Esophagus muscularis mucosa (tissue), 4 donors: Measurements from ENCODE around the gene TMEM94. TPM values are rescaled to one million over a fixed set of nuclear protein-coding genes. Genes with fewer than 3 reads are reported as not detected.

Source experiments
- DNase-seq: peaks from one replicate; pipeline ENCODE4 v3.0.0-alpha.2; 2017; ENCODE audit errors: extremely low spot score
- H3K27ac ChIP-seq, 4 donors: fragments of 200-600 bp; sonication (generic); replicated peaks in 1 of 4; 1 replicate in 3 of 4; 2 replicates in 1 of 4; pipeline ENCODE4 v1.5.1; 2016 to 2019; ENCODE audit warnings: mild to moderate bottlenecking in 1 of 4
- H3K27me3 ChIP-seq, 4 donors: fragments of 200-600 bp; sonication (generic); one replicate each; pipeline versions ENCODE4 v1.5.1 to v1.6.0; 2016 to 2019
- H3K36me3 ChIP-seq, 4 donors: fragments of 200-600 bp; sonication (generic); one replicate each; pipeline ENCODE4 v1.5.1; 2016 to 2019
- H3K4me1 ChIP-seq, 4 donors: fragments of 200-600 bp; sonication (generic); one replicate each; pipeline ENCODE4 v1.5.1; 2016 to 2019
- H3K4me3 ChIP-seq, 4 donors: fragments of 200-600 bp; sonication (generic); 1 replicate in 2 of 4; 2 replicates in 2 of 4; pipeline ENCODE4 v1.5.1; 2016 to 2019; ENCODE audit warnings: mild to moderate bottlenecking in 4 of 4, moderate library complexity in 1 of 4
- H3K9me3 ChIP-seq, 4 donors: fragments of 200-600 bp; sonication (generic); 1 replicate in 3 of 4; 2 replicates in 1 of 4; pipeline ENCODE4 v1.5.1; 2016 to 2019
- EP300 ChIP-seq: sonication (generic); formaldehyde crosslinking; IDR thresholded peaks from one replicate; pipeline ENCODE4 v1.6.1; 2017; ENCODE audit warnings: antibody characterized with exemption
- POLR2A ChIP-seq: fragments of 450-650 bp; IDR thresholded peaks from one replicate; pipeline ENCODE4 v1.6.1; 2017; ENCODE audit warnings: antibody characterized with exemption, moderate library complexity, mild to moderate bottlenecking, low read depth
- POLR2AphosphoS5 ChIP-seq, 2 donors: sonication (generic); formaldehyde crosslinking; IDR thresholded peaks; one replicate each; pipeline ENCODE4 v1.6.1; 2017; ENCODE audit warnings: antibody characterized with exemption in 2 of 2
- WGBS: methylation state at CpG from one replicate; pipeline ENCODE4 v1.1.5; 2018; 5-methylcytosine and 5-hydroxymethylcytosine counted together
- intact Hi-C: fragments of 100-400 bp; cut with DNase I; formaldehyde crosslinking; loops from one replicate; pipeline ENCODE4 v1.15.1; 2023
- total RNA-seq, 4 donors: library from RNA; depleted of rRNA; stranded (reverse); fragments of >200 nt; gene quantifications; one replicate each; pipeline versions ENCODE4 v1.1.0 to v1.2.1, GENCODE V29; 2016
- TF ChIP-seq, protein P1 (sequence below), 3 experiments: fragments of 200-600 bp in 2 of 3; fragments of 450-650 bp in 1 of 3; sonication (generic) in 2 of 3; IDR thresholded peaks; one replicate each; pipeline ENCODE4 v1.5.1; 2017 to 2019; ENCODE audit warnings: antibody characterized with exemption in 3 of 3, mild to moderate bottlenecking in 2 of 3, moderate library complexity in 1 of 3

Gene TMEM94
- total RNA-seq, 4 donors from 2014 or later: 35.3 to 71.4 (median 46.3) TPM

GRCh38 chr17:75500419-75501216, 44.2 kb downstream of the TMEM94 start:
- Histone ChIP-seq H3K9me3 (no peaks in the 10 kb centered on the region), H3K4me3 (no peak overlapping the region), H3K27ac (peak overlapping the region; percentile 42 to 78 (median 62)), H3K27me3 (no peaks in the 10 kb centered on the region), H3K4me1 (peaks cover 33 to 63% (median 56%) of the 10 kb centered on the region in 4 donors), H3K36me3 (peaks cover 25 to 99% (median 95%) of the 10 kb centered on the region in 4 donors)
- intact Hi-C loops: no loop called here
- DNase-seq: no peak
- 87% methylated on average over 7 of the region's 17 CpGs for WGBS
- peak in 1 of 2 donors; percentile 18 for TF ChIP-seq POLR2AphosphoS5 (IDR thresholded peaks at IDR 0.05)
- no peak for TF ChIP-seq EP300
- TF ChIP-seq POLR2A: no peak

- Histone ChIP-seq H3K27me3 (no peaks in the 10 kb centered on the region), H3K27ac (peak overlapping the region; percentile 42 to 78 (median 64)), H3K9me3 (no peaks in the 10 kb centered on the region), H3K4me3 (no peak overlapping the region), H3K4me1 (peaks cover 33 to 63% (median 56%) of the 10 kb centered on the region in 4 donors), H3K36me3 (peaks cover 25 to 99% (median 95%) of the 10 kb centered on the region in 4 donors)
- intact Hi-C loops: no loop called here
- no peak for TF ChIP-seq EP300
- TF ChIP-seq POLR2AphosphoS5 (IDR thresholded peaks at IDR 0.05): peak; percentile 19 to 25
- WGBS: 63% methylated on average over 12 of the region's 21 CpGs
- no peak for DNase-seq
Measured at GRCh38 chr17:75501378-75502071, 45.1 kb downstream of the TMEM94 start.

DNA sequence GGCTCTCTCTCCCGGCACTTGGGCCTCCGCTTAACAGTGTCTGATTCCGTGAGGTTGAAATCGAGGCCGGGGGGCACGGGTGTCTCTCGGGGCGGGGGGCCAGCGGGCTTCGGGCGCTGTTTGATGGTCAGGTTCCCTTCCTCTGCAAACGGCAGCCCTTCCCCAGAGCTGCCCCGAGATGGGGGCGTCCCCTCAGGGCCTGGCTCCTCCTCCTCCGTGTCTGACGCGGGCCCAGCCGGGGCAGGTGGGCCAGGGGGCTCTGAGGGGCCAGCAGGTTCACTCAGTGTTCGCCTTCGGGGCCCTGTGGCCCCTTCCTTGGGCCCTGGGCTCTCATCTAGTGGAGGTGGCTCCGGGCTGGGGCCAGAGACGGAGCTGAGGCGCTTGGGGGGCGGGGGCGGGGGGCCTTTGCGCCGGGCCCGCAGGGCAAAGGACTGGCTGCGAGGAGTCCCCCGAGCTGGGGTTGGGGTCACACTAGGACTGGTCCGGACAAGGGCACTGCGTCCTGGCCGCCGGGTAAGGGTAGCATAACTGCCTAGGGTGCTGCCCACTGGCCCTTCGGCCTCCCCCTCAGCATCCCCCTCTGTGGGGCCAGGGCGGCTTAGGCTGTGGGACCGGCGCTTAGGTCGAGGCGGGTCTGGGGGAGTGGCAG, 45.8 kb downstream of the TMEM94 start:
- DNase-seq: no peak
- H3K9me3 ChIP-seq: no peaks in the 10 kb centered on the region
- H3K27me3 ChIP-seq: no peaks in the 10 kb centered on the region
- WGBS: 85% methylated on average over 17 of the region's 40 CpGs
- no peak for TF ChIP-seq POLR2AphosphoS5 (IDR thresholded peaks at IDR 0.05)
- TF ChIP-seq POLR2A: no peak
- TF ChIP-seq, protein P1, sequence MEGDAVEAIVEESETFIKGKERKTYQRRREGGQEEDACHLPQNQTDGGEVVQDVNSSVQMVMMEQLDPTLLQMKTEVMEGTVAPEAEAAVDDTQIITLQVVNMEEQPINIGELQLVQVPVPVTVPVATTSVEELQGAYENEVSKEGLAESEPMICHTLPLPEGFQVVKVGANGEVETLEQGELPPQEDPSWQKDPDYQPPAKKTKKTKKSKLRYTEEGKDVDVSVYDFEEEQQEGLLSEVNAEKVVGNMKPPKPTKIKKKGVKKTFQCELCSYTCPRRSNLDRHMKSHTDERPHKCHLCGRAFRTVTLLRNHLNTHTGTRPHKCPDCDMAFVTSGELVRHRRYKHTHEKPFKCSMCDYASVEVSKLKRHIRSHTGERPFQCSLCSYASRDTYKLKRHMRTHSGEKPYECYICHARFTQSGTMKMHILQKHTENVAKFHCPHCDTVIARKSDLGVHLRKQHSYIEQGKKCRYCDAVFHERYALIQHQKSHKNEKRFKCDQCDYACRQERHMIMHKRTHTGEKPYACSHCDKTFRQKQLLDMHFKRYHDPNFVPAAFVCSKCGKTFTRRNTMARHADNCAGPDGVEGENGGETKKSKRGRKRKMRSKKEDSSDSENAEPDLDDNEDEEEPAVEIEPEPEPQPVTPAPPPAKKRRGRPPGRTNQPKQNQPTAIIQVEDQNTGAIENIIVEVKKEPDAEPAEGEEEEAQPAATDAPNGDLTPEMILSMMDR (IDR thresholded peaks at IDR 0.05): no peak
- H3K36me3 ChIP-seq: peaks cover 27 to 99% (median 95%) of the 10 kb centered on the region in 4 donors
- no peak overlapping the region for H3K4me3 ChIP-seq
- intact Hi-C loops: no loop called here
- peak overlapping the region; percentile 42 to 78 (median 64) for H3K27ac ChIP-seq
- peaks cover 33 to 69% (median 60%) of the 10 kb centered on the region in 4 donors for H3K4me1 ChIP-seq

DNA sequence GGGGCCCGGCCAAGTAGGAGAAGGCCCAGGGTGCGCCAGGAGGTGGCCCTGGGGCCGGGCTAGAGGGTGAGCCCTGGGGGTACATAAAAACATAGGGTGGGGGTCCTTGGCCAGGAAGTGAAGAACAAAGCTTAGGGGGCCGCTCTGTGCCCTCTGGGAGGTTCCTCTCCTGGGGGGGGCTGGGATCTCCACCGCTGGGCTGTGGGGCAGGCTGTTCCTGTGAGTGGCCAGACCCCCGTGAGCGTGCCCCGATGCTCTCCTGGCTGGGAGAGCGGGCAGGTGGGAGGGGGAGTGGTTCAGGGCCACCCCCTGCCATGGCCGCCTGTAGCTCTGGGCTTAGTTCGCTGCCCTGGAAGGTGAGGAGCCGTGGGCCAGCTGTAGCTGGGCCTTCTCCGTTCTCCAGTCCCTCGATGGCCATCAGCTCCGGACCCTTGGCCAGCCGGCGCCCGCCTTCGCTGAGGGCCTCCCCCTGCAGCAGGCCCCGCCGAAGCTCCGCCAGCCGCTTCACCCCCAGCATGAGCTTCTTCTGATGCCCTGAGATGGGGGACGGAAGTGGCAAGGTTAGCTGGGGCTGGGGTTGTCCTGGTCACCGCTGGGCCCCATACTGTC, 46.4 kb downstream of the TMEM94 start:
- peak overlapping the region; percentile 42 to 78 (median 64) for H3K27ac ChIP-seq
- no peak for TF ChIP-seq POLR2A
- TF ChIP-seq, protein P1 (IDR thresholded peaks at IDR 0.05): no peak
- no peak for TF ChIP-seq EP300
- TF ChIP-seq POLR2AphosphoS5 (IDR thresholded peaks at IDR 0.05): no peak
- intact Hi-C loops: no loop called here

DNA sequence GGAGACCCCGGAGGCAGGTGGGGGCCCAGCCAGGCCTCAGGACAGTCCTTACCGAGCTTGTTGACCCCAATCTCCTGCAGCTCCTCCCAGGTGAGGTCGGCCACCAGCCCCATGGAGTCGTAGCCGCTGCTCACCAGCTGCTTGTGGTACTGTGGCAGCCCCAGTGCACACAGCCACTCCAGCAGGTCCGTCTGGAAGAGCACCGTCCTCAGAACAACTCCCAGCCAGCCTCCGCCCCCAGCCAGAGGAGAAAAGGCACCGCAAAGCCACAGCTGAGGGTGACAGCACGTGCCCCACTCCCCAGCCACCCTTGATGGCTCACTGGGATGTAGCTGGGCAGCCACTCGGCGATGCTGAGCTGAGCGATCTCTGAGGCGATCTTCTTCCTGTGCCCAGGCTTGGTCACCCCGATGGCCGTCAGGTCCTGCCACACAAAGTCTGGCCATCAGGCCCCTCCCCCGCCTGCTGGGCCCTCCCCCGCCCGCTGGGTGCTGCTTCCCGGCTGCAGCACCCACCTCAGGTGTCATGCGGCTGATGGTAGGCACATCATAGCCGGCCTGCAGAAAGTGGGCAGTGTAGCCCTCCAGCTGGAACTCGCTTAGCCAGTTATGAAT, 47.0 kb downstream of the TMEM94 start:
- H3K27ac ChIP-seq: peak overlapping the region in 3 of 4 donors; percentile 34 to 78 (median 70)
- H3K4me1 ChIP-seq: peaks cover 36 to 75% (median 67%) of the 10 kb centered on the region in 4 donors
- TF ChIP-seq, protein P1 (IDR thresholded peaks at IDR 0.05): no peak
- no peak for TF ChIP-seq EP300
- TF ChIP-seq POLR2AphosphoS5 (IDR thresholded peaks at IDR 0.05): no peak
- TF ChIP-seq POLR2A: no peak
- intact Hi-C loops: no loop called here
- WGBS: 86% methylated on average over 7 of the region's 23 CpGs
- no peak for DNase-seq
- peaks cover 27 to 100% (median 95%) of the 10 kb centered on the region in 4 donors for H3K36me3 ChIP-seq
- no peak overlapping the region for H3K4me3 ChIP-seq
- H3K9me3 ChIP-seq: no peaks in the 10 kb centered on the region
- H3K27me3 ChIP-seq: no peaks in the 10 kb centered on the region

More for the DNA sequence above, 46.4 kb downstream of the TMEM94 start:
- H3K36me3 ChIP-seq: peaks cover 27 to 99% (median 96%) of the 10 kb centered on the region in 4 donors
- no peaks in the 10 kb centered on the region for H3K9me3 ChIP-seq
- H3K27me3 ChIP-seq: no peaks in the 10 kb centered on the region
- H3K4me3 ChIP-seq: no peak overlapping the region
- no peak for DNase-seq
- H3K4me1 ChIP-seq: peaks cover 33 to 73% (median 65%) of the 10 kb centered on the region in 4 donors
- 87% methylated on average over 4 of the region's 25 CpGs for WGBS
